EL (cell line): ENCODE data around the gene TRIM29.
"Not testable (repeated sequence)": the region's sequence is repeated elsewhere in the genome, so short reads cannot be mapped to it uniquely, and the experiment has no call there.

Source experiments
- DNase-seq: peaks from one replicate; pipeline ENCODE4 v3.0.0-alpha.2; 2016

TRIM29 gene, protein sequence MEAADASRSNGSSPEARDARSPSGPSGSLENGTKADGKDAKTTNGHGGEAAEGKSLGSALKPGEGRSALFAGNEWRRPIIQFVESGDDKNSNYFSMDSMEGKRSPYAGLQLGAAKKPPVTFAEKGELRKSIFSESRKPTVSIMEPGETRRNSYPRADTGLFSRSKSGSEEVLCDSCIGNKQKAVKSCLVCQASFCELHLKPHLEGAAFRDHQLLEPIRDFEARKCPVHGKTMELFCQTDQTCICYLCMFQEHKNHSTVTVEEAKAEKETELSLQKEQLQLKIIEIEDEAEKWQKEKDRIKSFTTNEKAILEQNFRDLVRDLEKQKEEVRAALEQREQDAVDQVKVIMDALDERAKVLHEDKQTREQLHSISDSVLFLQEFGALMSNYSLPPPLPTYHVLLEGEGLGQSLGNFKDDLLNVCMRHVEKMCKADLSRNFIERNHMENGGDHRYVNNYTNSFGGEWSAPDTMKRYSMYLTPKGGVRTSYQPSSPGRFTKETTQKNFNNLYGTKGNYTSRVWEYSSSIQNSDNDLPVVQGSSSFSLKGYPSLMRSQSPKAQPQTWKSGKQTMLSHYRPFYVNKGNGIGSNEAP

GRCh38 chr11:120137611-120138521 lies at the start of gene TRIM29:
Gene TRIM29 (minus strand): TSS chr11:120138113. CDS start chr11:120138031, 82 bp downstream.
- no peak for DNase-seq

GRCh38 chr11:120186774-120187591 lies 49.1 kb upstream of the TRIM29 start:
- no peak for DNase-seq

GRCh38 chr11:120186456-120186773 lies 48.5 kb upstream of the TRIM29 start:
- no peak for DNase-seq

DNA sequence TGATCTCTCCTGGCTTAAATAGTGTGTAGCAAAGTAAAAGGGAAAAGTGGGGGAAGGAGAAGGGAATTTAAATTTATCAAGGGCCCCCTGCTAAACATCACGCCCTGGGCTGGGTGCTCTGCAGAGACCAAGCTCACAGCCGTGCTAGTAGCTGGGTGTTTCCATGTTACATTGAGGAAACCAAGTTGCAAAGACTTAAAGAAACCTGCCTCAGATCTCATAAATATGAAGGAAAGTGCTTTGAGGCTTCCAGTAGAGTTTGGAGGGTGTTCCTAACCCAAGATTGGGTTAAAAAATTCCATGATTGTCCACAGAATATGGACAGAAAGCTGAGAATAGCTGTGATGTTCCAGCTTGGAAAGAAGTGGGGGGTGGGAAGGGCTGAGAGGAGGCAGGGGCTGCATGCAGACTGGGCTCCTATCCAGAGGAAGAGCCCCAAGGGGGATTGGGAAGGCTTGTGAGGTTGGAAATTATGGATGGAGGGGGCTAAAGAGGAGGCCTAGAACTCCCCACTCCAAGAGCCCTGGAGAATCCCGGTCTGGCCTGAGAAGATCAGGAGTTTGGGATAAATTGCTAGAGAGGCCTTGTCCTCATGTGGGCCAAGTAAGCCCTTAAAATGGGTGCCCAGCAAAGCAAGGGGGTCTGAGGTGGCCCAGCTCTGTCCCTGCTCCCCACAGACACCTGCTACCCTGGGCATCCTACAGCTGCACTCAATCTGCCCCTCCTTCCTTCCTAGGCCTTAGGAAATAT lies 48.0 kb upstream of the TRIM29 start:
- DNase-seq = no peak

DNA sequence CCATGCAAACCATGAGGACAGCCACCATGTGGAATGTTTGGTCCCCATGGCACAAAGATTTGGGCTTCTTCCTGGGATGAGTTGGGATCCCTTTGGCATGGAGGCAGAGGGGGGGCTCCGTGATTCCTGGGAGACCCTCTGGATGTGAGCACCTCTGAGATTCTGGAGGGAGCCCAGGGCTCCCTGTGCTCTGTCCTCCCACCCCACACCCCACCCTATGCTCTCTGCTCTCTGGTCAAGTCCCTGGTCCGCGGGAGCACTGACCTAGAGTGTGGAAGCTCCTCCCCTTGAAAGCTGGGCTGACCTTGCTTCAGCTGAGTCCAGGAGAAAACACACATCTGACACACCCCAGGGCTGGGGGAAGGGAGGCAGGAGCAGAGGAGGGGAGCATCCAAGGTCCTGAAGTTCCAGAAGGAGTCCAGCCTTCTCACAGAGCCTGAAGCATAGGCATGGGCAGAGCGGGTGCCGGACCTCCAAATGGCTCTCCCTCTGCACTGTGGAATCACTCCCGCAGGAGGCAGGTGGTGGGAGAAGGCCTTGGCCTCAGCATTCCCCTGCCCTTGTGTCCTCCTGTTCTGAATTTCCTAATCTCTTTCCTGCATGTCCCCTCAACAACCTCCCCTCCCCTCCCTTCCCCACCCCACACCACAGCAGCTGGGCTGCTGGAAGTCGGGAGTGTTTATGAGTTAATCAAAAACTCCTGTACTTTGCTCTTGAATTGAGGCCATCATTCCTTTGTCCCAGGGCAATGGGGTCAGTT lies 47.2 kb upstream of the TRIM29 start:
- no peak for DNase-seq

GRCh38 chr11:120184371-120184945 lies 46.5 kb upstream of the TRIM29 start:
- DNase-seq = no peak

DNA sequence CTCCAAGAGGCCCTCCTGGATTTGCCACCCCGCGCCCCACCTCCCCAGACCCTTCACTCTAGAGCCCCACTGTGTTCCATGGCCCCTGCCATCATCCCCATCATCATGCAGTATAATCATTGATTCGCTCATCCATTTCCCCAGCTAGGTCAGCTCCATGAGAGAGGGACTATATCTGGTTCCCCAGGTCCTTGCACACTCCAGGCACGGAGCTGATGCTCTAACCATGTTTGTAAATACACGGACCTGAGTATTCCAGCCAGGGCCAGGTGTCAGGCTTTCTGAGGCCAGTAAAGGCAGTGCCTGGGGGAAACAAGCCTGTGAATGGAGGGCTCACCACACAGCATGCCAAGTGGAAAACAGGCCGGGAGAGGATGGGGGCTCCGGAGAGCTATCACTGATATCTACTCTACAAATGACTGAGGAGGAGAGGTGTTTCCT lies 45.8 kb upstream of the TRIM29 start:
- DNase-seq = no peak

- no peak for DNase-seq
Measured at GRCh38 chr11:120182790-120183491, 45.0 kb upstream of the TRIM29 start.

GRCh38 chr11:120182372-120182771 lies 44.5 kb upstream of the TRIM29 start:
- DNase-seq = no peak

GRCh38 chr11:120181376-120181975 lies 43.6 kb upstream of the TRIM29 start:
- no peak for DNase-seq

GRCh38 chr11:120180551-120181232 lies 42.8 kb upstream of the TRIM29 start:
- DNase-seq = peak; percentile 45

- not testable (repeated sequence) for DNase-seq
Measured at GRCh38 chr11:120180063-120180462, 42.1 kb upstream of the TRIM29 start.

GRCh38 chr11:120179057-120179672 lies 41.3 kb upstream of the TRIM29 start:
- DNase-seq = no peak

DNA sequence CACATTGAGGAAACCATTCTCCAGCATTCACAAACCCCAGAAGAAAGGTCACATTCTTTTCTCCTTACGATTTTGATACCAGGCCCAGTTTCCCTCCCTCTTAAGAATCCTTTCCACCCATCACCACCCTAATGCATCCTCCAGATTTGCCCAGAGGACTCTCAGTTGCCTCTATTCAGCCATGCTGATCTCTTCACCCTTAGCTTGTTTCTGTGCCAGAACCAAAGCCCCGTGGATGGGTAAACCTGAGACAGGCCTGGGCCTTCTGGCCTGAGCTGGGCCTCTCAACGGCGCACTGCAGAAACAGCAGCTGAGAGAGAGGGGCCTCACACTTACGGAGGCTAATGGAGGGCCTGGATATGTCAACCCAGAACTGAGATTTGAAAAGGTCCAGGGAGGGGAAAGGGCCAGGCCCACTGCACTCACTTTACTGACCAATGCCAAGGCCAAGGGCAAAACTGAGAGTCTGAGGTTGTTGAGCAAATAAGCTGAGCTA lies 40.7 kb upstream of the TRIM29 start:
- peak; percentile 68 for DNase-seq

- no peak for DNase-seq
Measured at GRCh38 chr11:120174866-120175265, 37.0 kb upstream of the TRIM29 start.

DNA sequence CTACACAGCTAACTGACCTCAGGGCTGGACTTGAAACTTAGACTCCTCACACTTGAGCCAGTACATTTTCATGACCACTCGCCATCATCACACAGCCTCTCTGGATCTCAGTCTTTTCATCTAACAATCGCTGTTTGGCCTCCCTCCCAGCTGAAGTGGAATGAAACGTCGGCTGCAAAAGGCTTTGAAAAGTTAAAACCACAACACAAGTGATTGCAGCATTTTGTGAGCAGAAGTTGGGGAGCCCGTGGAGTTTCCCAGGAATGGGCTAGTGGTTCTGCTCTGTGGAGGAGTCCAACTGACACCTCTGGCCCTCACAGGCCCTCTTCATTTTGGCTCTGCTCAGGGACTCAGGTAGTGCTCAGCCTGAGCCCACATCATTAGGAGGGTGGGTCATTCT lies 35.9 kb upstream of the TRIM29 start:
- DNase-seq = no peak

DNA sequence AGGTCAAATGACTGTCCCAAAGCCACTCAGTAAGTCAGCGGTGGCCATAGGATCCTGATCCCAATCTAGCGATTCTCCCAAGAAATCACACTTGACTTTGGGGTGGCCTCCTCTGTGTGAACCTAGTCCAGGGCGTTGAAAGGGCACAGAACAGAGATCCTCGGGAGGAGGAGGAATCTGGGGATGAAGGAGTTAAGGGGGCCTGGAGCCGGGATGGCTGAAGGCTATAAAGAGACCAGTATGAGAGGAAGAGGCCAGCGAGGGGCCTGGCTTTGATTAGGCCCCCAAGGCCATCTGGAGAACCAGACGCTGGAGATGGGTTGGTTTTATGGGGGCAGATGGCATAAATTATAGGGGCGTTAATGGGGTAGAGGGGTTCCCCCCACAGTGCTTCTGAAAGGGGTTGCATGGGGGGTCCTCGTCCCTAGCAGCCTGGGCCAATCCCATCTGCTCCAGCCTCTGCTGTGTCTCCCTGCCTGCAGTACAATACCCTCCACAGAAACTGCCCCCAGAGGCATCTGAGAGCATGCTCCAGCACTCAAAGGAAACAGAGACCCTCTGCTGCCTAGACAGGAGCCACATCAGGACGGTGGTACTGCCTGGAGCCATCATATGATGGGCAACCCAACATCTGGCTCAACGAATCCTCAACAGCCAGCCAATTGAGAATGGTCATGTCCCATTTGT lies 35.2 kb upstream of the TRIM29 start:
- no peak for DNase-seq
